OCI-LY1 (cell line): ENCODE data around the gene TBCE.

Experiments
- CTCF ChIP-seq: fragments of 200-600 bp; sonication (generic), shearing (Covaris generic); IDR thresholded peaks from 2 replicates; pipeline ENCODE4 v1.5.1; 2017; ENCODE audit warnings: mild to moderate bottlenecking, antibody characterized with exemption, low read length, moderate library complexity, mixed read lengths
- EZH2 ChIP-seq: fragments of 200-600 bp; sonication (generic), shearing (Covaris generic); IDR thresholded peaks from 2 replicates; pipeline ENCODE4 v1.8.0; 2017; ENCODE audit warnings: borderline replicate concordance, mixed run types, mild to moderate bottlenecking, antibody characterized with exemption, low read length, moderate library complexity, mixed read lengths

GRCh38 chr1:235424092-235424491 lies 56.9 kb downstream of the TBCE start:
- TF ChIP-seq CTCF (no peak), EZH2 (no peak)
